Astrocyte of the cerebellum (primary cell): ENCODE data around the gene S100A16.

ENCODE experiments used
- DNase-seq: peaks from one replicate; pipeline ENCODE4 v3.0.0-alpha.2; 2011; ENCODE audit warnings: low read depth
- H3K4me3 ChIP-seq: 2 replicates; pipeline ENCODE4 v1.5.1; 2011; ENCODE audit warnings: mild to moderate bottlenecking, low read depth, low read length, moderate library complexity
- CTCF ChIP-seq: IDR thresholded peaks from 2 replicates; pipeline ENCODE4 v1.5.1; 2012; ENCODE audit warnings: low read length, low read depth, moderate library complexity, mild to moderate bottlenecking; ENCODE audit errors: missing control alignments
- in situ Hi-C: cut with HindIII; loops from 2 replicates; pipeline ENCODE4 v1.10.0; 2017; ENCODE audit warnings: low sequenced_read_pairs

S100A16 gene

DNA sequence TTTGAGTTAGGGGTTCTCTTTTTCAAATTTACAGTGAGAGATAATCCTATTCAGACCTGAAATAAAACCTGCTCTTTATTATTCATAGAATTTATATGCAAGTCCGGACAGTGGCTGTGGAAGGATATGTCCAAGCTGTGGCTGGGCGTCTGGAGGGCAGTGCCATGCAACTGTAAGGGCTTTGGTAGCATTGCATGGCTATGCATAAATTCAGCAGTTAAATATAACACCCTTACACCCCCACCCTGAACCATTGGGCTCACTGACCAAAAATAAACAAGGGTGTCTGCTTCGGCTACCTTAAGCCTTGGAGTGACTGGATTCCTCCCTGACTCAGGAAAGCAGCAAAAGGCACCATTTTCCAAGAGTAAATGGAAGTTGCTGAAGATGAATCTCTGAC, 26.3 kb upstream of the S100A16 start:
- no peak for DNase-seq
- no peak overlapping the region for H3K4me3 ChIP-seq
- TF ChIP-seq CTCF, result no peak
- in situ Hi-C loops, result no loop called here

DNA sequence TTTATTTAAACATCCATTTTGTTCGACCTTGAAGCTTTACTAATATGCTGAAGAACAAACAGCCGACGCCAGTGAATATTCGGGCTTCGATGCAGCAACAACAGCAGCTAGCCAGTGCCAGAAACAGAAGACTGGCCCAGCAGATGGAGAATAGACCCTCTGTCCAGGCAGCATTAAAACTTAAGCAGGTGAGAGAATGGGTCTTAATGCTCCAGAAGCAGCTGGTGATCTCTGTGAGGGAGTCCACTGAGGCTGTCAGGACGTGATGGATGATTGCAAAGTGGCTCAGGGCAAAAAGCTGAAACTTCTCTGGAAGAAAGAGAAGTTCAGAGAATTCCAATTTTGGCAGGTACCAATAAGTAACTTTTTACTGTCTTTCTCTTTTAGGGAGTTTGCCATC, 25.3 kb upstream of the S100A16 start:
- no peak for DNase-seq

DNA sequence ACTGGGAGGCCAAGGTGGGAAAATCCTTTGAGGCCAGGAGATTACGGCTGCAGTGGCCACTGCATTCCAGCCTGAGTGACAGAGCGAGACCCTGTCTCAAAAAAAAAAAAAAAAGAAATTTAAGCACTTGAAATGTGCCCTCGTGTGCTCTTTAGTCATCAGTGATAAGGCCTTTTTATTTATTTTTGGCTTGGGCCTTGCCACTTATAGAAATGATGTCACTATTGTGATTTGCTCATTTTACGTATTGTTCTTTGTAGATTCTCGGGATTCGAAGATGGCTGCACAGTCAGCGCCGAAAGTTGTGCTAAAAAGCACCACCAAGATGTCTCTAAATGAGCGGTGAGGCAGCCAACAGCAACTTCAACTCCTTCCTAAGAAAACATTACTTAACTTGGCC, 23.4 kb upstream of the S100A16 start:
- TF ChIP-seq CTCF, result no peak
- H3K4me3 ChIP-seq, result no peak overlapping the region
- DNase-seq, result no peak
- in situ Hi-C loops, result no loop called here

More for the DNA sequence above, 25.3 kb upstream of the S100A16 start:
- in situ Hi-C loops, result no loop called here
- TF ChIP-seq CTCF, result no peak
- H3K4me3 ChIP-seq, result no peak overlapping the region

GRCh38 chr1:153635872-153636271, 22.9 kb upstream of the S100A16 start:
- DNase-seq, result no peak
- H3K4me3 ChIP-seq, result peak overlapping the region; percentile 99
- in situ Hi-C loops, result no loop called here
- no peak for TF ChIP-seq CTCF

- peak within 1 kb of the TSS; percentile 99 for H3K4me3 ChIP-seq
- peak; percentile 98 for DNase-seq
- in situ Hi-C loops, result no loop called here
- no peak for TF ChIP-seq CTCF
These were observed 21.1 kb upstream of the S100A16 start, which contains the start of gene CHTOP for GRCh38 chr1:153633754-153634665. Gene CHTOP, plus strand, starts transcription at chr1:153634066. Its CDS starts 2,523 bp downstream, at chr1:153636589.

DNA sequence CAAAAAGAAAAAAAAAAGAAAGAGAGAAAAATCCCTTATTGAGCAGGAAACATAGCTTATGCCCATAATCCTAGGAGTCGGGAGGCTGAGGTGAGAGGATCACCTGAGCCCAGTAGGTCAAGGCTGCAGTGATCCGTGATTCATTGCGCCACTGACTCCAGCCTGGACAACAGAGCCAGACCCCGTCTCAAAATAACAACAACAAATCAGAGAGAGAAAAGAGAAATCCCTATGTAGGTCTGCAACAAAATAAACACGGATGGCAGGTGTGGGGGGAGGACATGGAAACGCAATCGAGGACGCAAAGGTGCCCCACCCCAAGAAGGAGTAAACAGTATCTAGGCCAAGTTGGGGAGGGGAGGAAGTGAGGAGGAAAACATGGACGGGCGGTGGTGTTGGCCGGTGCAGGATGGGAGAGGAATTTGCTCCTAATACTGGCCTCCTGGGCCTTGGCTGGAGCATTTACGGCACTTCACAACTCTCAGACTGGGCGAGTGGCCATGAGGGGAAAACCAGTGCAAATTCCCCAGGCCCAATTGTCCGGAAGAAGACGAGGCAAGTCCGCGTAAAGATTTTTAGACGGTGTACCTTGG, 20.3 kb upstream of the S100A16 start:
- TF ChIP-seq CTCF, result no peak
- peak; percentile 26 for DNase-seq
- H3K4me3 ChIP-seq, result peak overlapping the region; percentile 99
- in situ Hi-C loops, result no loop called here
